CD4-positive, alpha-beta T cell treated with Interleukin-1 beta for 1 hour (primary cell): ENCODE measurements around the gene PRKAR2B.

Experiments used
- DNase-seq, 2 donors: peaks; one replicate each; pipeline ENCODE4 v3.0.0-alpha.2; 2020 to 2022

Gene PRKAR2B

GRCh38 chr7:107164092-107164491 is 119.6 kb downstream of the PRKAR2B start:
- no peak for DNase-seq

- no peak for DNase-seq
These were observed 120.8 kb downstream of the PRKAR2B start for GRCh38 chr7:107165341-107165740.

- no peak for DNase-seq
These were observed 122.4 kb downstream of the PRKAR2B start for GRCh38 chr7:107166736-107167426.

- DNase-seq, result peak in 1 of 2 donors; percentile 71
These were observed 123.2 kb downstream of the PRKAR2B start for GRCh38 chr7:107167483-107168232.

- peak; percentile 99 for DNase-seq
These were observed 124.0 kb downstream of the PRKAR2B start, which contains the start of gene HBP1 for GRCh38 chr7:107168233-107169119. HBP1 (plus strand) TSS chr7:107169003; CDS start chr7:107179894, 10,891 bp downstream.

GRCh38 chr7:107169120-107170050 is 124.9 kb downstream of the PRKAR2B start:
- peak; percentile 90 to 92 for DNase-seq

- DNase-seq, result no peak
These were observed 125.8 kb downstream of the PRKAR2B start for GRCh38 chr7:107170051-107170915.

GRCh38 chr7:107171496-107171895 is 127.0 kb downstream of the PRKAR2B start:
- no peak for DNase-seq

GRCh38 chr7:107172276-107173032 is 127.9 kb downstream of the PRKAR2B start:
- no peak for DNase-seq

GRCh38 chr7:107173191-107173590 is 128.7 kb downstream of the PRKAR2B start:
- DNase-seq, result no peak

- no peak for DNase-seq
These were observed 129.3 kb downstream of the PRKAR2B start for GRCh38 chr7:107173691-107174406.

GRCh38 chr7:107179326-107180164 is 135.0 kb downstream of the PRKAR2B start:
- DNase-seq, result no peak

GRCh38 chr7:107180378-107180777 is 135.9 kb downstream of the PRKAR2B start:
- DNase-seq, result peak in 1 of 2 donors; percentile 19

GRCh38 chr7:107181172-107181571 is 136.7 kb downstream of the PRKAR2B start:
- DNase-seq, result no peak

GRCh38 chr7:107185716-107186115 is 141.2 kb downstream of the PRKAR2B start:
- no peak for DNase-seq

GRCh38 chr7:107186240-107186639 is 141.7 kb downstream of the PRKAR2B start:
- DNase-seq, result no peak

GRCh38 chr7:107187774-107188173 is 143.3 kb downstream of the PRKAR2B start:
- no peak for DNase-seq

GRCh38 chr7:107190090-107190489 is 145.6 kb downstream of the PRKAR2B start:
- DNase-seq, result no peak

- DNase-seq, result no peak
These were observed 149.5 kb downstream of the PRKAR2B start for GRCh38 chr7:107194052-107194451.
